IMR-90 (cell line): ENCODE measurements around the gene FAM180A. TPM values are rescaled to one million over a fixed set of nuclear protein-coding genes. Genes with fewer than 3 reads are reported as not detected.

Experiments
- ATAC-seq: fragments of 200-7000 bp; cut with Tn5 transposase; 2 replicates; pipeline ENCODE4 v1.9.1; 2020; ENCODE audit warnings: low read depth, mild to moderate bottlenecking, moderate library complexity
- BruUV-seq: library from RNA; stranded (reverse); fragments of 400-500 nt; replicated peaks from 2 replicates; lab custom pipeline; 2021; lab: Mats Ljungman, UMichigan
- CTCF ChIA-PET: fragments of 300-600 bp; formaldehyde crosslinking; extraction: SDS; loops from one replicate; lab custom pipeline; 2021; ENCODE audit warnings: antibody characterized with exemption; lab: Yijun Ruan, JAX
- POLR2A ChIA-PET: fragments of 300-600 bp; sonication (Branson Sonifier 250); formaldehyde crosslinking; loops from one replicate; lab custom pipeline; 2022; ENCODE audit warnings: antibody characterized with exemption; ENCODE audit not compliant: unreplicated experiment; lab: Charles Lee
- DNase-seq: peaks from one replicate; pipeline ENCODE4 v3.0.0; 2013
- H2AFZ ChIP-seq: replicated peaks from 2 replicates; pipeline ENCODE3; 2013; ENCODE audit warnings: low read length, mild to moderate bottlenecking; ENCODE audit not compliant: poor library complexity
- H2AK5ac ChIP-seq: 2 replicates; pipeline ENCODE4 v1.6.1; 2013; ENCODE audit warnings: low read depth, low read length, inconsistent platforms
- H2AK9ac ChIP-seq: replicated peaks from 2 replicates; pipeline ENCODE3; 2013; ENCODE audit warnings: mild to moderate bottlenecking, low read depth, low read length, moderate library complexity; ENCODE audit not compliant: poor library complexity
- H2BK120ac ChIP-seq: 2 replicates; pipeline ENCODE4 v1.6.1; 2013; ENCODE audit warnings: low read depth, low read length, inconsistent platforms
- H2BK15ac ChIP-seq: 3 replicates; pipeline ENCODE4 v1.6.1; 2013; ENCODE audit warnings: low read depth, low read length, inconsistent platforms
- H2BK20ac ChIP-seq: 2 replicates; pipeline ENCODE4 v1.6.1; 2013; ENCODE audit warnings: low read depth, mild to moderate bottlenecking, inconsistent platforms, low read length, moderate library complexity
- H2BK5ac ChIP-seq: 2 replicates; pipeline ENCODE4 v1.6.1; 2013; ENCODE audit warnings: mild to moderate bottlenecking, low read depth, low read length, inconsistent platforms; ENCODE audit not compliant: poor library complexity, severe bottlenecking
- H3K14ac ChIP-seq: replicated peaks from 2 replicates; pipeline ENCODE4 v1.6.1; 2013; ENCODE audit warnings: low read depth, low read length, inconsistent platforms
- H3K18ac ChIP-seq: 2 replicates; pipeline ENCODE4 v1.6.1; 2013; ENCODE audit warnings: low read depth, low read length, control low read depth
- H3K23ac ChIP-seq: 2 replicates; pipeline ENCODE4 v1.6.1; 2013; ENCODE audit warnings: low read depth, low read length, inconsistent platforms
- H3K27ac ChIP-seq: 2 replicates; pipeline ENCODE4 v1.5.1; 2013; ENCODE audit warnings: mild to moderate bottlenecking, control low read depth, low read length; ENCODE audit not compliant: insufficient read depth
- H3K27me3 ChIP-seq: 2 replicates; pipeline ENCODE4 v1.6.1; 2013; ENCODE audit warnings: low read length; ENCODE audit not compliant: control insufficient read depth, insufficient read depth
- H3K36me3 ChIP-seq: 2 replicates; pipeline ENCODE4 v1.6.1; 2013; ENCODE audit warnings: low read length, mixed read lengths; ENCODE audit not compliant: control insufficient read depth, insufficient read depth
- H3K4ac ChIP-seq: 2 replicates; pipeline ENCODE4 v1.6.1; 2013; ENCODE audit warnings: low read depth, low read length, inconsistent platforms
- H3K4me1 ChIP-seq: 2 replicates; pipeline ENCODE4 v1.6.1; 2013; ENCODE audit warnings: low read length, mixed read lengths; ENCODE audit not compliant: control insufficient read depth, insufficient read depth
- H3K4me2 ChIP-seq: 2 replicates; pipeline ENCODE4 v1.6.1; 2013; ENCODE audit warnings: low read depth, mild to moderate bottlenecking, control low read depth, low read length, moderate library complexity
- H3K4me3 ChIP-seq: 2 replicates; pipeline ENCODE4 v1.5.1; 2013; ENCODE audit warnings: low read depth, mild to moderate bottlenecking, control low read depth, low read length, moderate library complexity; ENCODE audit not compliant: insufficient read depth
- H3K56ac ChIP-seq: 2 replicates; pipeline ENCODE4 v1.6.1; 2013; ENCODE audit warnings: low read length, inconsistent platforms; ENCODE audit not compliant: insufficient read depth; ENCODE audit errors: extremely low read depth
- H3K79me1 ChIP-seq, 2 experiments: 2 replicates each; pipeline ENCODE4 v1.6.1; 2013; ENCODE audit warnings: low read length in 2 of 2, inconsistent platforms in 1 of 2, low read depth in 1 of 2
- H3K9ac ChIP-seq: 2 replicates; pipeline ENCODE4 v1.6.1; 2013; ENCODE audit warnings: low read depth, low read length, control low read depth
- H3K9me1 ChIP-seq: 2 replicates; pipeline ENCODE4 v1.6.1; 2013; ENCODE audit warnings: low read length, inconsistent platforms; ENCODE audit not compliant: insufficient read depth
- H3K9me3 ChIP-seq: 2 replicates; pipeline ENCODE4 v1.6.1; 2013; ENCODE audit warnings: low read length; ENCODE audit not compliant: control insufficient read depth, insufficient read depth
- H4K20me1 ChIP-seq: 2 replicates; pipeline ENCODE4 v1.6.1; 2013; ENCODE audit warnings: low read length, inconsistent platforms; ENCODE audit not compliant: insufficient read depth
- H4K5ac ChIP-seq: 2 replicates; pipeline ENCODE4 v1.6.1; 2013; ENCODE audit warnings: mild to moderate bottlenecking, low read depth, low read length, control low read depth
- H4K8ac ChIP-seq, 2 experiments: 2 replicates each; pipeline ENCODE4 v1.6.1; 2013; ENCODE audit warnings: low read depth in 2 of 2, low read length in 2 of 2, control low read depth in 1 of 2, inconsistent platforms in 1 of 2
- H4K91ac ChIP-seq: 2 replicates; pipeline ENCODE4 v1.6.1; 2013; ENCODE audit warnings: low read depth, low read length, inconsistent platforms; ENCODE audit not compliant: insufficient read depth
- BHLHE40 ChIP-seq: fragments of 150-350 bp; IDR thresholded peaks from 2 replicates; pipeline ENCODE4 v1.6.1; 2016; ENCODE audit warnings: mild to moderate bottlenecking, low read depth, low read length
- CEBPB ChIP-seq: IDR thresholded peaks from 2 replicates; pipeline ENCODE4 v1.6.1; 2012; ENCODE audit warnings: low read depth, low read length, improper control_type of control experiment
- CHD1 ChIP-seq: IDR thresholded peaks from 2 replicates; pipeline ENCODE4 v1.6.1; 2012; ENCODE audit warnings: low read depth, low read length, improper control_type of control experiment
- FOS ChIP-seq: fragments of 150-350 bp; IDR thresholded peaks from 2 replicates; pipeline ENCODE4 v1.6.1; 2016; ENCODE audit warnings: low read depth, low read length
- MAFK ChIP-seq: IDR thresholded peaks from 2 replicates; pipeline ENCODE4 v1.6.1; 2012; ENCODE audit warnings: low read depth, low read length, improper control_type of control experiment
- MXI1 ChIP-seq: IDR thresholded peaks from 2 replicates; pipeline ENCODE4 v1.6.1; 2012; ENCODE audit warnings: low read depth, mild to moderate bottlenecking, low read length, moderate library complexity, borderline replicate concordance
- NFE2L2 ChIP-seq: fragments of 150-350 bp; IDR thresholded peaks from 2 replicates; pipeline ENCODE4 v1.6.1; 2016; ENCODE audit warnings: low read depth, mild to moderate bottlenecking, low read length
- POLR2A ChIP-seq: IDR thresholded peaks from 2 replicates; pipeline ENCODE4 v1.6.1; 2012; ENCODE audit warnings: mild to moderate bottlenecking, low read depth, low read length
- RAD21 ChIP-seq: IDR thresholded peaks from 2 replicates; pipeline ENCODE4 v1.6.1; 2012; ENCODE audit warnings: low read length, improper control_type of control experiment
- RCOR1 ChIP-seq: IDR thresholded peaks from 2 replicates; pipeline ENCODE4 v1.6.1; 2012; ENCODE audit warnings: mild to moderate bottlenecking, low read length, improper control_type of control experiment; ENCODE audit not compliant: insufficient replicate concordance
- SMC3 ChIP-seq: fragments of 150-350 bp; IDR thresholded peaks from 2 replicates; pipeline ENCODE4 v1.6.1; 2016; ENCODE audit warnings: low read depth, mild to moderate bottlenecking, antibody characterized with exemption, low read length, moderate library complexity
- WGBS, 2 experiments: methylation state at CpG; one replicate each; pipeline versions ENCODE4 v1.1.5 to v1.1.7; 2013; ENCODE audit warnings: missing lambda C conversion rate in 2 of 2; ENCODE audit not compliant: insufficient read length in 1 of 2; ENCODE audit errors: extremely low coverage in 2 of 2; 5-methylcytosine and 5-hydroxymethylcytosine counted together
- dilution Hi-C: fragments of 300-500 bp; cut with HindIII; formaldehyde crosslinking; loops from one replicate; pipeline ENCODE4 v1.14.3; 2018; ENCODE audit warnings: low sequenced_read_pairs; ENCODE audit not compliant: unreplicated experiment
- in situ Hi-C: fragments of 300-500 bp; cut with MboI; formaldehyde crosslinking; loops from 3 replicates; pipeline ENCODE4 v1.14.3; 2019; ENCODE audit warnings: low sequenced_read_pairs, inconsistent platforms, mixed read lengths
- intact Hi-C: fragments of 100-400 bp; cut with micrococcal nuclease; formaldehyde crosslinking; loops from 2 replicates; pipeline ENCODE4 v1.10.0; 2022
- polyA plus RNA-seq, 3 experiments: library from polyadenylated mRNA; depleted of rRNA; stranded (reverse); fragments of >200 nt; gene quantifications; 2 replicates each; pipeline ENCODE4 v1.2.3, GENCODE V29; 2012; ENCODE audit warnings: low replicate concordance in 1 of 3
- total RNA-seq: library from RNA; depleted of rRNA; stranded (reverse); fragments of >200 nt; gene quantifications from 2 replicates; pipeline ENCODE4 v1.2.3, GENCODE V29; 2012
- TF ChIP-seq, protein P1 (sequence below): fragments of 150-350 bp; IDR thresholded peaks from 2 replicates; pipeline ENCODE4 v1.6.1; 2016; ENCODE audit warnings: low read depth, mild to moderate bottlenecking, low read length, moderate library complexity, borderline replicate concordance
- TF ChIP-seq, protein P2 (sequence below): conservative IDR thresholded peaks from 2 replicates; pipeline ENCODE4 v1.5.1; 2012; ENCODE audit warnings: mild to moderate bottlenecking, low read depth, low read length, improper control_type of control experiment

The FAM180A gene
- total and polyA plus RNA-seq, 2 of the 4 experiments (the other 2 are of a cell fraction) = 1.3 to 2.0 TPM

DNA sequence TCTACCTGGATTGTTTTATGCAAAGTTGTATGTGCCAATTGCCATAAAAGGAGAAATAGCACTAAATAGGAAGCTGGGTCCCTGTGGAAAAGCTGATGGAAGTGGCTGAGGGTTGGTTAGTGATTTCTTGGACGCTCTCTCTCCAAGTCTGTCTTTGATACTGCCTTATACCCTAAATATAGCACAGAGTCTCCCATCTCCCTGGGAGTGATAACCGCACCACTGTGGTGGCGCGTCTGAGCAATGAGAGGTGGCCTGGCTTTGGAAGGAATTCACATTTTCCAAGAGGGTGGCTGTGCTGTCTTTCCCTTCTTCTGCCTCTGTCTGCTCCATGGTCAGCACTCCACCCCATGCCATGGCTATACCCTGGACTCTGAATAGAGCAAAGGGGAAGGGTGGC, 55.1 kb downstream of the FAM180A start:
- DNase-seq (no peak), ATAC-seq (no peak)
- Histone ChIP-seq H3K4me1 (peaks cover 2% of the 10 kb centered on the region), H3K9ac (no peak overlapping the region), H3K4me3 (no peak overlapping the region), H4K91ac (no peak overlapping the region), H2BK120ac (no peak overlapping the region), H2BK20ac (no peak overlapping the region), H2AK5ac (no peak overlapping the region), H4K20me1 (no peaks in the 10 kb centered on the region), H2BK5ac (no peak overlapping the region), H3K56ac (no peak overlapping the region), H3K23ac (no peak overlapping the region), H3K27ac (no peak overlapping the region), H3K14ac (no peak overlapping the region), H3K79me1 (peaks cover 0 to 10% of the 10 kb centered on the region in 2 experiments; a peak in 2 of 4 replicates), H3K18ac (no peak overlapping the region), H4K8ac (no peak overlapping the region), H3K4ac (no peak overlapping the region), H2AFZ (no peak overlapping the region), H3K9me1 (peaks cover 10% of the 10 kb centered on the region), H3K9me3 (no peaks in the 10 kb centered on the region), H4K5ac (no peak overlapping the region), H2BK15ac (no peak overlapping the region), H2AK9ac (no peak overlapping the region), H3K4me2 (no peak overlapping the region), H3K27me3 (no peaks in the 10 kb centered on the region), H3K36me3 (peaks cover 4% of the 10 kb centered on the region)
- dilution Hi-C loops = no loop called here
- in situ Hi-C loops = no loop called here
- no TSS peak for BruUV-seq
- ChIA-PET CTCF (no interaction called here), POLR2A (no interaction called here)
- intact Hi-C loops = no loop called here
- TF ChIP-seq CEBPB = no peak
- TF ChIP-seq MAFK = no peak
- TF ChIP-seq, protein P1, sequence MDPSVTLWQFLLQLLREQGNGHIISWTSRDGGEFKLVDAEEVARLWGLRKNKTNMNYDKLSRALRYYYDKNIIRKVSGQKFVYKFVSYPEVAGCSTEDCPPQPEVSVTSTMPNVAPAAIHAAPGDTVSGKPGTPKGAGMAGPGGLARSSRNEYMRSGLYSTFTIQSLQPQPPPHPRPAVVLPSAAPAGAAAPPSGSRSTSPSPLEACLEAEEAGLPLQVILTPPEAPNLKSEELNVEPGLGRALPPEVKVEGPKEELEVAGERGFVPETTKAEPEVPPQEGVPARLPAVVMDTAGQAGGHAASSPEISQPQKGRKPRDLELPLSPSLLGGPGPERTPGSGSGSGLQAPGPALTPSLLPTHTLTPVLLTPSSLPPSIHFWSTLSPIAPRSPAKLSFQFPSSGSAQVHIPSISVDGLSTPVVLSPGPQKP = no peak
- no peak for TF ChIP-seq FOS
- TF ChIP-seq RAD21 = no peak
- no peak for TF ChIP-seq MXI1
- TF ChIP-seq BHLHE40 = no peak
- no peak for TF ChIP-seq NFE2L2
- TF ChIP-seq POLR2A = no peak
- no peak for TF ChIP-seq SMC3
- TF ChIP-seq RCOR1 = no peak
- TF ChIP-seq CHD1 = no peak
- TF ChIP-seq, protein P2, sequence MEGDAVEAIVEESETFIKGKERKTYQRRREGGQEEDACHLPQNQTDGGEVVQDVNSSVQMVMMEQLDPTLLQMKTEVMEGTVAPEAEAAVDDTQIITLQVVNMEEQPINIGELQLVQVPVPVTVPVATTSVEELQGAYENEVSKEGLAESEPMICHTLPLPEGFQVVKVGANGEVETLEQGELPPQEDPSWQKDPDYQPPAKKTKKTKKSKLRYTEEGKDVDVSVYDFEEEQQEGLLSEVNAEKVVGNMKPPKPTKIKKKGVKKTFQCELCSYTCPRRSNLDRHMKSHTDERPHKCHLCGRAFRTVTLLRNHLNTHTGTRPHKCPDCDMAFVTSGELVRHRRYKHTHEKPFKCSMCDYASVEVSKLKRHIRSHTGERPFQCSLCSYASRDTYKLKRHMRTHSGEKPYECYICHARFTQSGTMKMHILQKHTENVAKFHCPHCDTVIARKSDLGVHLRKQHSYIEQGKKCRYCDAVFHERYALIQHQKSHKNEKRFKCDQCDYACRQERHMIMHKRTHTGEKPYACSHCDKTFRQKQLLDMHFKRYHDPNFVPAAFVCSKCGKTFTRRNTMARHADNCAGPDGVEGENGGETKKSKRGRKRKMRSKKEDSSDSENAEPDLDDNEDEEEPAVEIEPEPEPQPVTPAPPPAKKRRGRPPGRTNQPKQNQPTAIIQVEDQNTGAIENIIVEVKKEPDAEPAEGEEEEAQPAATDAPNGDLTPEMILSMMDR = no peak
- WGBS, 2 experiments = no CpG with 5 or more reads among the region's 4 CpGs
